ENCODE results near the gene LRRC61. TPM values are rescaled to one million over a fixed set of nuclear protein-coding genes. Genes with fewer than 3 reads are reported as not detected.
A peak's percentile ranks its signal among the peaks of the same experiment; 100 is the strongest.

LRRC61 gene
- total RNA-seq, 4 donors from 2014 or later, result 7.1 to 25.1 (median 14.0) TPM

- Histone ChIP-seq H3K4me1 (peaks cover 0 to 24% (median 0%) of the 10 kb centered on the region in 3 donors), H3K27me3 (no peaks in the 10 kb centered on the region), H3K4me3 (no peak overlapping the region), H3K36me3 (no peaks in the 10 kb centered on the region), H3K27ac (no peak overlapping the region), H3K9me3 (no peaks in the 10 kb centered on the region)
- ATAC-seq, result no peak
- TF ChIP-seq POLR2A (IDR thresholded peaks at IDR 0.05) (no peak), CTCF (IDR thresholded peaks at IDR 0.05) (no peak), EP300 (IDR thresholded peaks at IDR 0.05) (no peak), POLR2AphosphoS5 (IDR thresholded peaks at IDR 0.05) (no peak)
- WGBS, 2 donors (ENCODE audit: low coverage in 1 of 2), result 75 to 87% methylated on average over 3 of the region's 5 CpGs
These were observed 40.7 kb downstream of the LRRC61 start for GRCh38 chr7:150363872-150364271.

GRCh38 chr7:150365194-150365593 lies 42.0 kb downstream of the LRRC61 start:
- H3K27ac ChIP-seq, result no peak overlapping the region
- ATAC-seq, result no peak
- no peaks in the 10 kb centered on the region for H3K9me3 ChIP-seq
- TF ChIP-seq CTCF (IDR thresholded peaks at IDR 0.05), result no peak
- TF ChIP-seq EP300 (IDR thresholded peaks at IDR 0.05), result no peak
- no peak for TF ChIP-seq POLR2A (IDR thresholded peaks at IDR 0.05)
- no peak for TF ChIP-seq POLR2AphosphoS5 (IDR thresholded peaks at IDR 0.05)
- H3K27me3 ChIP-seq, result no peaks in the 10 kb centered on the region
- peaks cover 0 to 3% of the 10 kb centered on the region in 2 donors for H3K36me3 ChIP-seq
- H3K4me3 ChIP-seq, result no peak overlapping the region
- WGBS, 2 donors (ENCODE audit: low coverage in 1 of 2), result 80 to 94% methylated on average over 8 to 9 of the region's 10 CpGs
- H3K4me1 ChIP-seq, result peaks cover 0 to 34% (median 7%) of the 10 kb centered on the region in 3 donors

GRCh38 chr7:150365673-150366398 lies 42.7 kb downstream of the LRRC61 start:
- H3K4me3 ChIP-seq, result no peak overlapping the region
- H3K4me1 ChIP-seq, result peaks cover 0 to 40% (median 14%) of the 10 kb centered on the region in 3 donors
- peaks cover 0 to 8% of the 10 kb centered on the region in 2 donors for H3K36me3 ChIP-seq
- no peaks in the 10 kb centered on the region for H3K27me3 ChIP-seq
- WGBS, 2 donors (ENCODE audit: low coverage in 1 of 2), result 70 to 88% methylated on average over 2 of the region's 5 CpGs
- no peak for TF ChIP-seq POLR2AphosphoS5 (IDR thresholded peaks at IDR 0.05)
- no peak for TF ChIP-seq POLR2A (IDR thresholded peaks at IDR 0.05)
- no peak for TF ChIP-seq CTCF (IDR thresholded peaks at IDR 0.05)
- no peak for TF ChIP-seq EP300 (IDR thresholded peaks at IDR 0.05)
- H3K9me3 ChIP-seq, result no peaks in the 10 kb centered on the region
- ATAC-seq, result no peak
- no peak overlapping the region for H3K27ac ChIP-seq

GRCh38 chr7:150367677-150368095 lies 44.5 kb downstream of the LRRC61 start:
- H3K4me1 ChIP-seq, result peaks cover 0 to 43% (median 16%) of the 10 kb centered on the region in 3 donors
- 38 to 55% methylated on average over 7 to 8 of the region's 8 CpGs for WGBS, 2 donors (ENCODE audit: low coverage in 1 of 2)
- H3K27ac ChIP-seq, result peak overlapping the region; percentile 76 to 95 (median 93)
- TF ChIP-seq EP300 (IDR thresholded peaks at IDR 0.05) (no peak), POLR2AphosphoS5 (IDR thresholded peaks at IDR 0.05) (peak; percentile 12), CTCF (IDR thresholded peaks at IDR 0.05) (no peak), POLR2A (IDR thresholded peaks at IDR 0.05) (no peak)
- no peaks in the 10 kb centered on the region for H3K9me3 ChIP-seq
- H3K4me3 ChIP-seq, result peak overlapping the region; percentile 73 to 75
- no peak for ATAC-seq
- H3K36me3 ChIP-seq, result peaks cover 0 to 27% of the 10 kb centered on the region in 2 donors
- no peaks in the 10 kb centered on the region for H3K27me3 ChIP-seq

Data from gastroesophageal sphincter (tissue), 4 donors.